DMS79 (cell line): Measurements from ENCODE around the gene LRRK1.

ENCODE experiments used
- DNase-seq: peaks from one replicate; lab custom pipeline; 2025; lab: John Stamatoyannopoulos, UW

LRRK1 gene

GRCh38 chr15:100914876-100915275 lies 4.3 kb upstream of the LRRK1 start:
- DNase-seq: no peak

- DNase-seq: peak; percentile 44
Observed at GRCh38 chr15:100918034-100918689, 995 bp upstream of the LRRK1 start.

DNA sequence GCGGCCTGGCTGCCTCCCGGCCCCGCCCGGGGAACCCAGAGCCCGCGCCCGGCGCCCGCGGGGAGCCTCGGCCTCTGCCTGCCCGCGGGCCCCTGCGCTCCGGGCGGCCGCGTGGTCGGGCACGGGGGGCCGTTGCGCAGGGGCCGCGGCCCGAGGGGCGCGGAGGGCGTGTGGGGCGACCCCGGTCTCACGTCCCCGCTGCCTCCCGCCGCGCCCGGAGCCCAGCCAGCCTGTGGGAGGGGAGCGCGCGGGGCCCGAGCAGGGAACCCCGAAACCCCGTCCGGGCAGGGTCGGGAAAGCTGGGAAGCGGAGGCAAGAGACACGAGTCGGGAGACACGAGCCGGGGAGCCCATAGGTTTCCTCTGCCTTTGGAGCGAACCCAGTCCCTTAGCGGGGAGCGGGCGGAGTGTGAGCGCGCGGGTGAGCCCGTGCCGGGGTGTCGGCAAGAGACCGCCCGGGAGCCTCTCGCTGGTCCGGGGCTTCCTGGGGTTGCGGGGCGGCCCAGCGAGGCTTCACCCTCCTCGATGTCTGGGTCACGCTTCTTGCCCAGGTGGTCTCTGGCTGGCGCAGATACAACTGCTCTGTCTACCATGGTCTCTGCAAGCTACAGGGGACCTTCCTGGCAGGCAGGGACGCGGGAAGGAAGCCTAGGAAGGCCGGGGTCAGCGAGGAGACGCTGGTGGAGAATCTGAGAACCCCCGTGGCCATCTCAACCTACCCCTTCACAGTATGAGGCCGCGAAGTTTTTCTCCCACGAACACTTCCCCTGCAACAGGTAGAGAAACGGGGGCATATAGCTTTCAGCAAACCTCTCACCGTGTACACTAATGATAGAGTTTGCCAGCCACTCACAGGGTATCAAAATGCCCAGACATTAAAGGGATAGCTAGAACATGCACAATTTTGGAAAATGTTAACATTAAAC lies 586 bp downstream of the LRRK1 start:
- no peak for DNase-seq

DNA sequence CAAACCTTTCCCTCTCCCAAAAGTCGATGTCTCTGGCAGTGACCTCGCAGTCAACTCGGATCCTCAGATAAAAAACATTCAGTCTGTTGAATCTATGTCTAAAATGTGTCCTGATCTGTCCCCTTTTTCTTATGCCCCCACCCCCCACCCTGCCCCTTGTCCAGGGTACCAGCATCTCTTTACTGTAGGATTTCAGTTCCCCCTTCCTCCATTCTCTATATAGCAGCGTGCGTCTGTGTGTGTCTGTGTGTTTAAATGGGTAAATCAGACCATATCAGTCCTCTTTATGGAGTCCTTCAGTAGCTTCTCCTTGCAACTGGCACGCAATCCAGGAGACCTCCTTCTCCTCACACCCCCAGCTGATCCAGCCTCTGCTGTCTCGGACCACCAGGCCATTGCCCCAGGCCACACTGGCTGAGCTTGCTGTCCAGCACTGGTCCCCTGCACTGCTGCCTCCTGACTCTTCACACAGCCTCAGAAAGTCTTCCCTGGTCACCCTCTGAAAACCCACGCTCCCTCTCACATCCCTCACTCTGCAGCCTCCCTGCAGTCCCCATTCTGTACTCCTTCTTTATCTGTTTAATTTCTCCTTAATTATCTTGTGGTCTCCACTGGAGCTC lies 1.5 kb downstream of the LRRK1 start:
- DNase-seq: no peak

DNA sequence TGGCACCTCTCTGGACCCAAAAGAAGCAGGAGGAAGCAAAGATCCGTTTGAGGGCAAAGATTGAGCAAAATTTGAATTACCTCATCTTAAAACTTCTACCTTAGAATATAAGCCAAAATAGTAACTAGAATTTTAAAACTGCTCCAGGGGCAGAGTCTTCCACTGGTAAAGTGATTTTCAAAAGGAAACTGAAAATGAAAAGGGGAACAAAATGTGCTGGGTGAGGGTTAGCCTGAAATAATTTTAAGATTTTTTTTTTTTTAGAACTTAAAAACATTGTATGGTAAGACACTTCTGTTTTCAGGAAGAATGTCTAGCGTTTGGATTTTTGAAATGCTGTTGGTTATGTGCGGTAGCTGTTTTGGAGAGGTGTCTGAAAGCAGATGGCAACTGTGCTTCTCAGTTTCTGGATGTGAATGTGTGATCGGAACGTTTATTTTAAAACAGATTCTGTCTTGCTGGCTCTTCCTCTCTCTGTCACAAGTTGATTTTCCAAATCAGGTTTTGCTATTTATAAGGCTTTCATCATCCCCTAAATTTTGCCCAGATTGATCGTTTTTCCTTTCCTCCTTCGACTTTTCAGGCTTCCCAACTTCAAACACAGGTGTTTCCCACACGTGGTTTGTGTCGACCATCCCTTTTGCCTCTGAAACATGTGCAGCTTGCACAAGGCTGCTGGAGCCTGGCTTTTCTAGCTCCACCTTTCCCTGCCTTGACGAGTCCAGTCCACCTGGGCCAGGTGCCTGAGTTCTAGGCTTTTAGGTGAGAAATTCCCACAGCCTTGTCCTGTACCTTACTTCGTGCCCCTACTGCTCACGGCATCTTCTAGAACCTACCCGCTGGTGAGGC lies 3.3 kb downstream of the LRRK1 start:
- DNase-seq: no peak

DNA sequence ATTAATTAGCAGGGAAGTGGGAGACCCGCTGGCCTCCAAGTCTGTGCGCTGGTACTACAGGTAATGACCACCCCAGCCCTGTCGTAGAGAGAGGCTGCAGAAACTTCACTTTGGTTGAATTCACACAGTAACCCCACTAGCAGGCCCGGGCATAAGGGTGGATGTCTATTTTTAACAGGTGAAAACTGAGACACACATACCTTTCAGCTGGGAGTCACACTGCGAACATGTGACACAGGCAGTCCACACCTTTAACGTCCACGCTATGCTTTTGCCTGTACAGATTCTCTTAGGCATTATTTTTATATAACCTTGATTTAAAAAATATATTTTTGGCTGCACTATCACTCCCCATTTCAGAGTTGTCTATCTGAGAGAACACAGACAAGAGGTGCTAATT lies 3.9 kb downstream of the LRRK1 start:
- no peak for DNase-seq

DNA sequence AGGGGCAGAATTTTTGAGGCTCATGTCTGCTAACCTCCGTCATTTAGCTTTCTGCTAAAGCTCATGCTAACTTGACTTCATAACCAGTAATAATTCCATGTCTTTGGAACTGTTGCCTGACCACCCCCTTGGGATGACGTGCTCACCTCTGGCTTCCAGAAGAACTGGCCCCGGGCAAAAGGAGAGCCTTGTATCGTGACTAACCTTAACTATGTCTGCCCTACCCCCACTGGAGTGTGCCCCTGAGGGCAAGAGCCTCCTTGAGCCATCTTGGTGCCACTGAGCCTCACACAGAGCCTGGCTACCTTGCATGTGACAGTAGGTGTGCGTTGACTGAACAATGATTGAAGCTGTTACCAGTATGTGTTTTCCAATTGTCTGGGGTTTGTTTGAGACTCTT lies 4.7 kb downstream of the LRRK1 start:
- no peak for DNase-seq

DNA sequence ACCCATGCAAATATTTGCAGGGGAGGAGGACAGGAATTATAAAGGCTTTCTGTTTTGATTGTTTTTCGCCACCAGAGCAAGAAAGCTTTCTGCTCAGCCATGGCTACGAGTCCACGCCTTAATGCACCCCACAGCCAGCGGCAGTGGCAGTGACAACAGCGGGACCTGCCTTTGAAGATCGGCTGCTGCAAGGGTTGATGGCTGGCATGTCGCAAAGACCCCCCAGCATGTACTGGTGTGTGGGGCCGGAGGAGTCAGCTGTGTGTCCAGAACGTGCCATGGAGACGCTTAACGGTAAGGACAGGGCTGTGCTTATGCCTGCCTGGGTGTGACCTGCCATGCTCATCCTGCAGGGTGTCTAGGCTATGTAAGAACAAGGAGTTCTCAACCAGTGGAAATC lies 5.3 kb downstream of the LRRK1 start:
- DNase-seq: no peak

DNA sequence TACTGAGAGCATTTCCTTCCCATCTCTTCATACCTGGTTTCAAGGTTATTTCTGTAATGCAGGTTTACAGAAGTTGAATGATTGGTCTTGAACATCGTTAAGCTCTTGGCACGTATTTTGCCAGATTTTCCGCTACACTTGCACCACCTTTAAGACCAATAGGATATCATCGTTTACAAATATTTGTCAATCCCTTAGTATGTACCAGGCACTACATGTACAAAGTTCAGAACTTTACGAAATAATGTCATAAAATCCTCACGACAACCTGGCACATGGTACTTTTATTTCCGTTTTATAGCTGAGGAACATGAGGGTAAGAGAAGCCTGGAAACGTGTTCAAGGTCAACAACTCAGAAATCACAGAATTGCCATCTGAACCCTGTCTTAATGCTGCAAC lies 6.3 kb downstream of the LRRK1 start:
- no peak for DNase-seq

- DNase-seq: no peak
Observed at GRCh38 chr15:100926258-100926657, 7.1 kb downstream of the LRRK1 start.

- no peak for DNase-seq
Observed at GRCh38 chr15:100926971-100927756, 8.0 kb downstream of the LRRK1 start.

DNA sequence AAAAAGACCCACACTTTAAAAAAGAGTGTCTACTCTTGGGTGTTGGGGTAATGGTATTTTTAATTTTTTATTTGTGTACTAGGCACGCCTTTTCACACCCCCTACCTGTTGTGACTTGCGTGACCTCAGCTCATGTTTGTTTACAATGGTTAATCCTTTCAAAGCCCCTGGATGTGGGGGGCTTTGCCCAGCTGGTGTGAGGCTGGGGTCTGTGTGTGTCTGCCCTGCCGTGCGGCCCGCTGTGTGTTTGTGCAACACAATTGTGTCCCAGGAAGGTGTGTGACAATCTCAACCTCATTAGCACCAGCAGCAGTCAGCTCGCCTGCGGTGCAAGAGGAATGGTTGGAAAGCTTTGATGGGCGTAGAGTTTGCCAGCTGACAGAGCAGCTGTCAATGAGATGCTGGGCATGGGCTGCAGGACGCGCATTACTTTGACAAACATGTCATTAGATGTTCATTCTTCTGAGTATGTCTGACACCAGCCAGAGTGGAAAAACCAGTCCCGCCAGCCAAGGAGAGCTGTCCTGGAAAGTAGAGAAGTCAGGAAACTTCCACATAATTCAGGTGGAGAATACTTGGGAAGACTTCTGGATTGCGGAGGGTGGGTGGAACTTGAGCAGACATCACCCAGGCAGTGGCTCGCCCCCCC lies 9.6 kb downstream of the LRRK1 start:
- no peak for DNase-seq

DNA sequence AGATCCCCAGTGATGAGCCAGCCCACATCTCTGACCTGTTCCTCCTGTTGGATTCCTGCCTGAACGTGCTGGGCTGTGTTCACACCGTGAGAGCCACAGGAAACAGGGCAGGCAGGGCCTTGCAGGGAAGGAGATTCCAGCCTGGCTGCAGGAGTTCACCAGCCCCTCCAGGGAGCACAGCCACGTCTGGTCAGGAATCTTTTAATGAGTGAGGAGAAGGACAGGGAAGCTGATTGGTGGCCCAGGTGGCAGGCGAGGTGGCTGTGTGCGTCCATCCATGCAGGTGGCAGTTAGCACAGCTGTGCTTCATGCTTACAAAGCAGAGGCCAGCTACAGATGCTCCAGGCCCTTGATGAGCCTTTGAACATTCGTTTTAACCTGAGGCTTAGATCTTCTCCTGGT lies 10.5 kb downstream of the LRRK1 start:
- no peak for DNase-seq

DNA sequence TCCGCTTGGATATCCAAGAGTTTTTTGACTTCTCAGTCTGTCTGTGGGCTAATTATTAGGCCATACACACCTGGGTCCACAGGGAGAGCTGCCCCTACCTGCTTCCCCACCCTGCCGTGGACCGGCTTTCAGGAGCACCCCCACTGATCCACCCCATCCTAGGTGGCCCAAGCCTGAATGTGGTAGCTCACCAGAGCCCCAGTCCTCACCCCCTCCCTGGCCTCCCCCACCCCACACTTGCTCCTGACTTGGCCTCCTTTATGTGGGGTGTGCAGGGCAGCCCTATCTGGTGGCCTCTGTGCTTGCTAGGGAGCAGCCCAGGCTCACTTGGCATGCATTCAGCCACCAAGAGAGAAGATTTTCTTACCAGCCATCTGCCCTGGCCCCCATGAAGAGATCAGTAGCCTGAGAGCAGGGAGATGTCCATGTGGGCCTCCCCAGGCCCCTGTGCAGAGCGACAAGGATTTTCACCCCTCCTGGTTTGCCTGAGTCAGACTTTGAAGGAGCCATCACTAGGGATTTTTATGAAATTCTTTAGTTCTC lies 11.2 kb downstream of the LRRK1 start:
- DNase-seq: no peak

DNA sequence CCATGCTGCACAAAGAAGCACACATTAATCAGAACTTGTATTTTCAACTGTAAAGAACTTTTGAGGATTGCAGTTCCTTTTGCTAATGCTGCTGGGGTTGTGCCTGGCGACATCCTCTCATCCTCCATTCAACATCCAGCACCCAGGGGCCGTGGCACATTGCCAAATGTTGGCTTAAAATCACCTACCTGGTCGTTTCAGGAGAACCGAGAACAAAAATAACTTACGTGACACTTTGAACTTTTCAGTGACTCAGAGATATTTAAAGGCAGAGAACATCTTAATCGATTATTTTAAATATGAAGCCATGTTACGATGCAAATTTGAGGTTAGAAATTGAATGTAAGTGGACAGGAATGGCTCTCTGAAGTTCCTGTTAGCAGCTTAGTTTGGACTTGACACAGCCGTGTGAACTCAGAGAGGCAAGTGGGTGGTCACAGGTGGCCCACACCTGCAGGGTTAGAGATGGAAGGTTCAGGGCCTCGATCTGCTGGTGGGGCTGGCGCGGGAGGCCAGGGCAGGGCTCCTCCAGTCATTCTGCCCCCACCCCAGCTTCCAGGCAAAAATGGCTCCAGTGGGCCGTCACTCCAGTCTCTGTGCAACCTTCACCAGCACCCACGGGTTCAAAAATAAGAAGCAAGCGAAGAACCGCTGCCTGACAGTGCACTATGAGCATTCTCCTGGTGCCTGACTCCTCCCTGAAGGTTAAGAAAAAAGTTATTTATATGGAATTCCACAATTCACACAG lies 12.2 kb downstream of the LRRK1 start:
- DNase-seq: no peak

DNA sequence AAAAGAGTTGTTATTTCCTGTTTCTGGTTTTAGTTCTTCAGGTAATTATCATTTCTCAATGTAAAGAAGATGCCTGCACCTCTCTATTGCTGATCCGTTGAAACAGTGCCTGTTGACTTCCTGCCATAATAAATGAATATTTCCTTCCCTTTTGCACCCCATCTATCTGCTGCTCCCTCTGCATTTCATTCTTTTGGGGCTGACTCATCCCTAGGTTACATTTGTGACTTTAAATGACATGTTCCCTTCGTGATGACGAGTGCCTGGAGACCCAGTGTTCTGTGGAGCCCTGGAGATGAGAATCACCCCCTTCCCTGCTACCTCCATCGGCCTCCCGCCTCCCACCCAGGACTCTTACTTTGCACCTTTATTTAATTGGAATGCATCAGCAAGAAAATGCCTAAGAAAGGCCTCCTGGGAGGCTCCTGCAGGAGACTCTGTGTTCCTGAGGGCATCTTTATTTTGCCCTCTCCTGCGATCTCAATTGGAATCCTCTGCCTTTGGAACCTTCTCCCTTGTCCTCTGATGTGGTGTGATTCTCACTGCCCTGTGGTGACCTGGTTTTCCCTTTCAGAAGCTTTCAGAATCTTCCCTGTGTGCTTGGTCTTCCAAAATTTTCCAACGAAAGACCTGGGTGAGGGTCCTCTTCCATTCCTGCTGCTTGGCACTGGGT lies 13.7 kb downstream of the LRRK1 start:
- no peak for DNase-seq

DNA sequence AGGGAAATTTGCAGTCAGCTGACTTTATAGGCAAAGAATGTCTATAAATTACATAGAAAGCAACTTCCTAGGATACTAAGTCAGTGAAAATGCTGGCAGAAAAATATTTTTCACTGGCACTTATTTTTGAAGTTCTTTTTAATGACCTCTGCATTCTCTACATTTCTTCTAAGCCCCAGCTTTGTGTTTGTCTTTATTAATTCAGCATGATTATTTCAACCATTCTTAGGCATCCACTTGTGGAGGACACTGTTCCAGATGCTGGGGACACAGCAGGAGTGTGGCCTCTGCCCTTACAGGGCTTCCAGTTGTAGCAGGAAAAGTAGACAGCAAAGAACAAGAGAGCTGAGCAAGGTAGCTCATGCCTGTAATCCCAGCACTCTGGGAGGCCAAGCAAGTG lies 15.0 kb downstream of the LRRK1 start:
- no peak for DNase-seq

- no peak for DNase-seq
Observed at GRCh38 chr15:100934726-100935125, 15.6 kb downstream of the LRRK1 start.

DNA sequence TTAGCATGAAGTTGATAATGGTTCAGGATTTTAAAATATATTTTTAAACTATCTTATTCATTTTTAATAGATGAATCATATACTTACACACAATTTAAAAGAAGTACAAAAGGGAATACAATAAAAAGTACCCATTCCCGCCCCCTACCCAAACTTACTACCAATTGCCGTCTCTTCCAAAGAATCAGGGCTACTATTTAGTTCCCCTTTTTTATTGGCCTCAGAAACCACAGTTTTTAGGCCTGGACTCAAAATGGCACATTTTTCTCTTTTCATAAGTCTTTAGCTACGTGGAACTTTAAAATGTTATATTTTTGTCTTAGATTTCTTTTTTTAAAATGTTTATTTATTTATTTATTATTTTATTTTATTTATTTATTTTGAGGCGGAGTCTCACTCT lies 18.0 kb downstream of the LRRK1 start:
- no peak for DNase-seq
